ENCODE results near the gene IL17RE.

DNA sequence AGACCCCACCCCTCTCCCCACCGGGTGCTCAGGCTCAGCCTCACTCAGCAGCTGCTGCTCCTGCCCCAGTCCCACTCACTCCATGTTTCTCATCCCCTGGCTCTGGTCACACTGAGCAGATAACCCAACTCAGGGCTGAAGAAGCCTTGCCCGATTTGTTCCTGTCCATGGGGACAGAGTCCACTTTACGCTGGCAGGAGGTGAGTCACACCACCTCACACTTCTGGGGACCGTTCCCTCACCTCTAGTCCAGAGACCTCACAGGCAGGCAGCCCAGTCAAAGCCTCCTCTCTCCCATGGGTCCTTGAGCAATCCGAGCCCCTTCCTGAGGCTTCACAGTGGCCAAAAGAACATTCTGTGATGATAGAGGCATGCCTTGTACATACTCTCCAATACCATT, 23.9 kb upstream of the IL17RE start:
- TF ChIP-seq POLR2A (IDR thresholded peaks at IDR 0.05; ENCODE audit: low read depth, low read length): no peak
- no peak for TF ChIP-seq POLR2AphosphoS5 (IDR thresholded peaks at IDR 0.05; ENCODE audit: low read depth, low read length)
- no peak for TF ChIP-seq PAX5 (IDR thresholded peaks at IDR 0.05; ENCODE audit: insufficient read depth, low read length, severe bottlenecking)
- TF ChIP-seq TAF1 (IDR thresholded peaks at IDR 0.05; ENCODE audit: low read depth, low read length): no peak
- TF ChIP-seq POU2F2 (IDR thresholded peaks at IDR 0.05; ENCODE audit: low read depth, low read length): no peak

All from GM12891 (cell line).